SK-N-SH (cell line): ENCODE data around the gene PDE6A. TPM values are rescaled to one million over a fixed set of nuclear protein-coding genes. Genes with fewer than 3 reads are reported as not detected.

Experiments
- CHD2 ChIP-seq: fragments of 150-350 bp; IDR thresholded peaks from 2 replicates; pipeline ENCODE4 v1.6.1; 2018; ENCODE audit warnings: low read length; ENCODE audit not compliant: partially characterized antibody
- CTCF ChIP-seq: fragments of 200-600 bp; sonication (generic); IDR thresholded peaks from 2 replicates; pipeline ENCODE4 v1.6.1; 2017; ENCODE audit warnings: antibody characterized with exemption, mild to moderate bottlenecking, moderate library complexity
- ELF1 ChIP-seq: IDR thresholded peaks from 2 replicates; pipeline ENCODE4 v1.4.0; 2012
- EP300 ChIP-seq, 2 experiments: IDR thresholded peaks; 2 replicates each; pipeline versions ENCODE4 v1.4.0 to v1.6.1; 2012; ENCODE audit warnings: borderline replicate concordance in 1 of 2, low read depth in 1 of 2, low read length in 1 of 2
- EZH2phosphoT487 ChIP-seq: fragments of 200-600 bp; sonication (generic); IDR thresholded peaks from 2 replicates; pipeline ENCODE4 v1.6.1; 2017; ENCODE audit warnings: low read depth, mixed run types, mild to moderate bottlenecking, antibody characterized with exemption, moderate library complexity, borderline replicate concordance
- FOSL2 ChIP-seq: IDR thresholded peaks from 2 replicates; pipeline ENCODE4 v1.4.0; 2012; ENCODE audit warnings: low read depth, mild to moderate bottlenecking, moderate library complexity, borderline replicate concordance
- FOXM1 ChIP-seq: IDR thresholded peaks from 2 replicates; pipeline ENCODE4 v1.4.0; 2012; ENCODE audit warnings: low read depth, mild to moderate bottlenecking
- GABPA ChIP-seq: IDR thresholded peaks from 2 replicates; pipeline ENCODE4 v1.4.0; 2012; ENCODE audit warnings: low read depth, mild to moderate bottlenecking
- JUND ChIP-seq: IDR thresholded peaks from 2 replicates; pipeline ENCODE4 v1.4.0; 2012
- MAX ChIP-seq: IDR thresholded peaks from 2 replicates; pipeline ENCODE4 v1.4.0; 2012; ENCODE audit warnings: low read depth
- MEF2A ChIP-seq: IDR thresholded peaks from 2 replicates; pipeline ENCODE4 v1.4.0; 2012; ENCODE audit warnings: low read depth, borderline replicate concordance
- NFIC ChIP-seq: IDR thresholded peaks from 2 replicates; pipeline ENCODE4 v1.4.0; 2012; ENCODE audit warnings: borderline replicate concordance
- NRF1 ChIP-seq: IDR thresholded peaks from 2 replicates; pipeline ENCODE4 v1.6.1; 2012; ENCODE audit warnings: low read depth, mild to moderate bottlenecking, low read length
- POLR2AphosphoS5 ChIP-seq: IDR thresholded peaks from 2 replicates; pipeline ENCODE4 v1.6.1; 2012; ENCODE audit warnings: low read depth, low read length
- RCOR1 ChIP-seq: fragments of 150-350 bp; IDR thresholded peaks from 2 replicates; pipeline ENCODE4 v1.6.1; 2017; ENCODE audit warnings: antibody characterized with exemption, low read length
- RFX5 ChIP-seq: IDR thresholded peaks from 2 replicates; pipeline ENCODE4 v1.6.1; 2012; ENCODE audit warnings: mild to moderate bottlenecking, improper control_type of control experiment, low read length
- SIN3A ChIP-seq: IDR thresholded peaks from 2 replicates; pipeline ENCODE4 v1.6.1; 2012; ENCODE audit warnings: low read depth, mild to moderate bottlenecking, low read length, moderate library complexity, borderline replicate concordance
- SMC3 ChIP-seq: IDR thresholded peaks from 2 replicates; pipeline ENCODE4 v1.6.1; 2012; ENCODE audit warnings: low read depth, low read length, improper control_type of control experiment
- TAF1 ChIP-seq: IDR thresholded peaks from 2 replicates; pipeline ENCODE4 v1.6.1; 2012; ENCODE audit warnings: low read depth, mild to moderate bottlenecking, low read length, moderate library complexity, borderline replicate concordance
- TCF12 ChIP-seq: IDR thresholded peaks from 2 replicates; pipeline ENCODE4 v1.4.0; 2012
- TEAD4 ChIP-seq: IDR thresholded peaks from 2 replicates; pipeline ENCODE4 v1.4.0; 2012; ENCODE audit warnings: mild to moderate bottlenecking, borderline replicate concordance; ENCODE audit not compliant: insufficient read depth
- USF2 ChIP-seq: fragments of 150-350 bp; IDR thresholded peaks from 2 replicates; pipeline ENCODE4 v1.6.1; 2017; ENCODE audit warnings: antibody characterized with exemption, low read length, low read depth, borderline replicate concordance
- YY1 ChIP-seq: IDR thresholded peaks from 2 replicates; pipeline ENCODE4 v1.4.0; 2012; ENCODE audit warnings: low read depth, mild to moderate bottlenecking
- polyA plus RNA-seq, 3 experiments: library from polyadenylated mRNA; depleted of rRNA; stranded (reverse); fragments of >200 nt; gene quantifications; 2 replicates each; pipeline ENCODE4 v1.2.3, GENCODE V29; 2012
- TF ChIP-seq, protein P1 (sequence below): fragments of 150-350 bp; IDR thresholded peaks from 2 replicates; pipeline ENCODE4 v1.6.1; 2016; ENCODE audit warnings: mild to moderate bottlenecking, low read depth, low read length
- TF ChIP-seq, protein P2 (sequence below): IDR thresholded peaks from 2 replicates; pipeline ENCODE4; 2012

The PDE6A gene
- polyA plus RNA-seq, 1 of the 3 experiments (the other 2 are of a cell fraction): 0.05 TPM

GRCh38 chr5:149960272-149961185, 15.9 kb upstream of the PDE6A start, which contains the start of gene SLC26A2 (continued):
- no peak; the same call in 1 of the 2 replicates for TF ChIP-seq CTCF
- no peak for TF ChIP-seq RFX5
- TF ChIP-seq POLR2AphosphoS5: peak; percentile 99
- TF ChIP-seq YY1: 0 out of 2 replicates have a peak, but pooled peaks have one; percentile 27
- no peak for TF ChIP-seq FOSL2
- 0 out of 2 replicates have a peak, but pooled peaks have one; percentile 8 for TF ChIP-seq TCF12
- TF ChIP-seq, protein P1, sequence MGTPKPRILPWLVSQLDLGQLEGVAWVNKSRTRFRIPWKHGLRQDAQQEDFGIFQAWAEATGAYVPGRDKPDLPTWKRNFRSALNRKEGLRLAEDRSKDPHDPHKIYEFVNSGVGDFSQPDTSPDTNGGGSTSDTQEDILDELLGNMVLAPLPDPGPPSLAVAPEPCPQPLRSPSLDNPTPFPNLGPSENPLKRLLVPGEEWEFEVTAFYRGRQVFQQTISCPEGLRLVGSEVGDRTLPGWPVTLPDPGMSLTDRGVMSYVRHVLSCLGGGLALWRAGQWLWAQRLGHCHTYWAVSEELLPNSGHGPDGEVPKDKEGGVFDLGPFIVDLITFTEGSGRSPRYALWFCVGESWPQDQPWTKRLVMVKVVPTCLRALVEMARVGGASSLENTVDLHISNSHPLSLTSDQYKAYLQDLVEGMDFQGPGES: peak; percentile 77
- no peak for TF ChIP-seq EZH2phosphoT487
- TF ChIP-seq RCOR1: 0 out of 2 replicates have a peak, but pooled peaks have one; percentile 56
- TF ChIP-seq JUND: no peak
- TF ChIP-seq TEAD4: no peak
- TF ChIP-seq USF2: peak; percentile 89
- peak; percentile 59 for TF ChIP-seq ELF1
- peak in 1 of 2 experiments; percentile 22; a peak in 1 of 4 replicates for TF ChIP-seq EP300 (IDR thresholded peaks at IDR 0.05; ENCODE audit: borderline replicate concordance in 1 of 2, low read depth in 1 of 2, low read length in 1 of 2)
- peak; percentile 67 for TF ChIP-seq MAX
- no peak for TF ChIP-seq MEF2A
- peak; percentile 60; the same call in 1 of the 2 replicates for TF ChIP-seq SIN3A
- TF ChIP-seq NRF1: no peak
- TF ChIP-seq, protein P2, sequence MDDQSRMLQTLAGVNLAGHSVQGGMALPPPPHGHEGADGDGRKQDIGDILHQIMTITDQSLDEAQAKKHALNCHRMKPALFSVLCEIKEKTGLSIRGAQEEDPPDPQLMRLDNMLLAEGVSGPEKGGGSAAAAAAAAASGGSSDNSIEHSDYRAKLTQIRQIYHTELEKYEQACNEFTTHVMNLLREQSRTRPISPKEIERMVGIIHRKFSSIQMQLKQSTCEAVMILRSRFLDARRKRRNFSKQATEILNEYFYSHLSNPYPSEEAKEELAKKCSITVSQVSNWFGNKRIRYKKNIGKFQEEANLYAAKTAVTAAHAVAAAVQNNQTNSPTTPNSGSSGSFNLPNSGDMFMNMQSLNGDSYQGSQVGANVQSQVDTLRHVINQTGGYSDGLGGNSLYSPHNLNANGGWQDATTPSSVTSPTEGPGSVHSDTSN: peak; percentile 100
- TF ChIP-seq CHD2: peak; percentile 85
- TF ChIP-seq FOXM1: no peak
- TF ChIP-seq TAF1: peak; percentile 76
- no peak for TF ChIP-seq NFIC
- no peak for TF ChIP-seq SMC3
- TF ChIP-seq GABPA: peak; percentile 64
